Muscle of leg (tissue), 11 donors: ENCODE measurements around the gene RRP8. TPM values are rescaled to one million over a fixed set of nuclear protein-coding genes. Genes with fewer than 3 reads are reported as not detected.

Source experiments
- DNase-seq: peaks from one replicate; pipeline ENCODE4 v3.0.0; 2013
- H3K27ac ChIP-seq: one replicate; pipeline ENCODE4 v1.5.1; 2013; ENCODE audit warnings: mild to moderate bottlenecking, low read length, control low read depth
- H3K27me3 ChIP-seq: one replicate; pipeline ENCODE4 v1.6.1; 2013; ENCODE audit warnings: low read length; ENCODE audit not compliant: control insufficient read depth, insufficient read depth
- H3K36me3 ChIP-seq: one replicate; pipeline ENCODE4 v1.6.1; 2013; ENCODE audit warnings: low read length; ENCODE audit not compliant: control insufficient read depth, insufficient read depth
- H3K4me1 ChIP-seq: one replicate; pipeline ENCODE4 v1.6.1; 2013; ENCODE audit warnings: low read length; ENCODE audit not compliant: control insufficient read depth, insufficient read depth
- H3K4me3 ChIP-seq: one replicate; pipeline ENCODE4 v1.5.1; 2013; ENCODE audit warnings: low read length, control low read depth
- H3K9me3 ChIP-seq: replicated peaks from 2 replicates; pipeline ENCODE4 v1.6.1; 2013; ENCODE audit warnings: low read depth, low read length; ENCODE audit not compliant: control insufficient read depth
- whole genome bisulfite sequencing: methylation state at CpG from one replicate; pipeline ENCODE4 v1.1.5; 2013; ENCODE audit warnings: missing lambda C conversion rate; ENCODE audit not compliant: insufficient coverage; 5-methylcytosine and 5-hydroxymethylcytosine counted together
- polyA plus RNA-seq, 8 donors: library from polyadenylated mRNA; unstranded; fragments of 120-200 nt; gene quantifications; one replicate each; pipeline versions ENCODE4 v1.2.1 to v1.2.3, GENCODE V29; 2013; ENCODE audit warnings: inconsistent platforms in 1 of 8, low replicate concordance in 1 of 8; ENCODE audit not compliant: insufficient read length in 8 of 8, insufficient read depth in 1 of 8
- total RNA-seq: library from RNA; stranded (reverse); fragments of 120-200 nt; gene quantifications from one replicate; pipeline ENCODE4 v1.2.4, GENCODE V29; 2013

The RRP8 gene
- total and polyA plus RNA-seq, 9 donors, result 16.7 to 24.3 (median 19.1) TPM

- Histone ChIP-seq H3K36me3 (peaks cover 90% of the 10 kb centered on the region), H3K27ac (no peak overlapping the region), H3K4me3 (no peak overlapping the region), H3K27me3 (no peaks in the 10 kb centered on the region), H3K9me3 (no peaks in the 10 kb centered on the region), H3K4me1 (peaks cover 3% of the 10 kb centered on the region)
- DNase-seq, result no peak
- WGBS, result 87% methylated on average over 18 of the region's 19 CpGs
These were observed 23.8 kb upstream of the RRP8 start for GRCh38 chr11:6626971-6627761.

- Histone ChIP-seq H3K4me3 (no peak overlapping the region), H3K4me1 (peaks cover 3% of the 10 kb centered on the region), H3K27ac (no peak overlapping the region), H3K36me3 (peaks cover 83% of the 10 kb centered on the region), H3K9me3 (no peaks in the 10 kb centered on the region), H3K27me3 (no peaks in the 10 kb centered on the region)
- peak; percentile 7 for DNase-seq
- WGBS, result 82% methylated on average over 17 of the region's 17 CpGs
These were observed 22.5 kb upstream of the RRP8 start for GRCh38 chr11:6625832-6626420.

- H3K36me3 ChIP-seq, result peaks cover 78% of the 10 kb centered on the region
- 83% methylated on average over 10 of the region's 12 CpGs for WGBS
These were observed 21.9 kb upstream of the RRP8 start for GRCh38 chr11:6625156-6625831.

GRCh38 chr11:6623391-6624363 is 20.3 kb upstream of the RRP8 start:
- Histone ChIP-seq H3K4me3 (no peak overlapping the region), H3K36me3 (peaks cover 64% of the 10 kb centered on the region), H3K4me1 (peaks cover 10% of the 10 kb centered on the region), H3K27me3 (no peaks in the 10 kb centered on the region), H3K27ac (no peak overlapping the region), H3K9me3 (no peaks in the 10 kb centered on the region)
- WGBS, result 83% methylated on average over 28 of the region's 31 CpGs
- peak; percentile 12 for DNase-seq

More at GRCh38 chr11:6625156-6625831, 21.9 kb upstream of the RRP8 start:
- no peak overlapping the region for H3K27ac ChIP-seq
- no peak overlapping the region for H3K4me3 ChIP-seq
- H3K27me3 ChIP-seq, result no peaks in the 10 kb centered on the region
- peak; percentile 12 for DNase-seq
- H3K9me3 ChIP-seq, result no peaks in the 10 kb centered on the region
- H3K4me1 ChIP-seq, result peaks cover 3% of the 10 kb centered on the region

DNA sequence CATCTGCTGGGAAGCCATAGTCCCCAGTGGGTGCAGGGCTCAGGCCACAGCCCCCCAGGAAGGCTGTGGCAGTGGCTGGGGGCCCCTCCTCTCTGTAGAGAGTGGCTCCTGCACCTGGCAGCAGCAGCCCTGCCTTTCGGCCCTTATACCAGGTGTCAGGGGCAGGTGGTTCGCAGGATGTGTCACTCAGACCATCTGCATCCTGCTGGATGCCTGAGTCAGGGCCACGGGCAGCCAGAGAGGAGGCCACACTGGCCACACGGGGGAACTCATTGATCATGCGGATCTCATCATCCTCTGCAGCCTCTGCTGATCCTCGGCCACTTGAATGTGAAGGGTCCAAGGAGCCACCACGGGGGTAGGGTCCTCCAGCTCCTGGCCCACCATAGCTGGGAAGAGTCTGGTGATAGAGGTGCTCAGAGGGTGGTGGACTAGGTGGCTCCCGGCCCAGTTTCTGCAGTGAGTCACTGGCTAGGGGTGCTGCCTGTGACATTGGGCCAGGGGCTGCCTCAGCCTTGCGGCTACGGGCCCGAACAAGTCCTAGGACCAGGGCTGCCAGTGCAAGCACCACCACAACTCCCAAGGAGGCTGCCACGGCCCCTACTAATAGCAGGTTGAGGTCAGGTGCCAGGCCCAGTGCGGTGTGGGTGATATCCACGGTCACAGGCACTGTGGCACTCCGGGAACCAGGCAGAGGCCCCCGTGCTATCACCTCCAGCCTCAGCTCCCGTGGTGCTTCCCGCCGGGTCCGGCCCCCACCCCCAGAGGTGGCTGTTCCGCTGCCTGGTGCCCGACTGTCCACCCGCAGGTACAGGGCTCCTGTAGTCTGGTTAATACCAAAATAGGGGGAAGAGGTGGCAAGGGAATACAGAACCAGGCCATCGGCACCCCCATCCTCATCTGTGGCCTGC is 19.1 kb upstream of the RRP8 start:
- DNase-seq, result peak; percentile 35
- Histone ChIP-seq H3K27ac (no peak overlapping the region), H3K9me3 (no peaks in the 10 kb centered on the region), H3K4me3 (no peak overlapping the region), H3K27me3 (no peaks in the 10 kb centered on the region), H3K36me3 (peaks cover 59% of the 10 kb centered on the region), H3K4me1 (peaks cover 20% of the 10 kb centered on the region)
- WGBS, result 74% methylated on average over 13 of the region's 24 CpGs

DNA sequence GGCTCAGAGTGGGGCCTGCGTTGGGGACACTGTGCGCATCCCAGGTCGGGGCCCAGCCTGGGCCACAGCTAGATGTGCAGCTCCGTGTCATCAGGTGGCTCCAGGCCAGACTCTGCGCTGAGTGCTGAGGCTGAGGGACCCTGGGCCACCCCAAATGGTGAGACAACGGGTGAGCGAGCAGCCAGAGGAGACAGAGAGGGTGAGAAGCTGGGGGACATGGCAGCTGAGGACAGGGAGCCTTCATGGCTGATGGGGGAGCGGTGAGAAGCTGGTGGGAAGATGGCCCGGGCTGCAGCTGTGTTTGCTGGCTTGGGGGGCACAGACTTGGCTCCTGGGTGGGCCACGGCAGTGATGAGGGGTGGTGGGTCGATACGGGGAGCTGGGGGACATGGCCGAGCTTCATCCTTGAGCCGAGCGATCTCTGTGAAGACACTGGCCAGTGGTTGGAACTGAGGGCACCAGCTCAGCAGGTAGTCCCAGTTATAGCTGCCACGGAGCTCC is 18.3 kb upstream of the RRP8 start:
- Histone ChIP-seq H3K27me3 (no peaks in the 10 kb centered on the region), H3K4me1 (peaks cover 19% of the 10 kb centered on the region), H3K36me3 (peaks cover 54% of the 10 kb centered on the region)

GRCh38 chr11:6620636-6621035 is 17.2 kb upstream of the RRP8 start:
- Histone ChIP-seq H3K4me1 (peaks cover 19% of the 10 kb centered on the region), H3K27ac (no peak overlapping the region), H3K9me3 (no peaks in the 10 kb centered on the region), H3K27me3 (no peaks in the 10 kb centered on the region), H3K36me3 (peaks cover 53% of the 10 kb centered on the region), H3K4me3 (no peak overlapping the region)
- peak; percentile 19 for DNase-seq
- WGBS, result 75% methylated on average over 1 of the region's 1 CpG

More for the DNA sequence above, 18.3 kb upstream of the RRP8 start:
- Histone ChIP-seq H3K4me3 (no peak overlapping the region), H3K27ac (no peak overlapping the region), H3K9me3 (no peaks in the 10 kb centered on the region)
- 79% methylated on average over 15 of the region's 16 CpGs for WGBS
- peak; percentile 36 for DNase-seq

DNA sequence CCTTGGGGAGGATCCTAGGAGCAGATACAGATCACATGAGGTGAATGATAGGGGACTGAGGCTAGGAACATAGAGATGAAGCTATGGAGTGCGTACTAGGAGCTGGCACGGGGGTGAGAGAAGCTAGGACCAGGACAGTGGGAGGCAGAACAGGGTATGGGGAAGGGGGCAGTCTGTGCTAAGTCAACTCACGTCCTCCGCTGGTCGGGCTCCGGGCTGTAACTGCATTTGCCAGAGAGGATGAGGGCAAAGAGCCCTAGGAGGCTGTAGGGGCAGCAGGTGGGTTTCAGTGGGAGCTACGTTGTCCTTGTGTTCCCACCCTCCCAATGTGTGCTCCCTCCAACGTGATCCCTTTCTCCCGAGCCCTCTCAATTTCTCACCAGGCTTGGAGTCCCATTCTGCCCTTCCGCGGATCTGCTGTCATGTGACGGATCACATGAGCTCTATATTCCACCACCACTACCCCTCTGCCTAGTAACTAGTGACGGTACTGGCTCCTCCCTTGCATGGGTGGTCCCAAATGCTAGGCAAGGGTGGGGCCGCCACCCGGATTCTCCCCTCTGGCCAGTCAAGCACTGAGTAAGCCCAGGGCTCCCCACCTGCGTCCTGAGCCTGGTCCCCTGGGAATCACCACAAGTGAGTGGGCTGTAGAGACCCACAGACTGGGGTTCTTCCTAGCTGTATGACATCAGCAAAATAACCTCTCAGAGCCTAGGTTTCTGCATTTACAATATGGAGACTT is 15.8 kb upstream of the RRP8 start, which contains the start of gene TPP1:
TSS of gene TPP1 (minus strand) at position 419 of the 742 bp plus-strand sequence. CDS start at position 397, 22 bp downstream.
- H3K4me1 ChIP-seq, result peaks cover 19% of the 10 kb centered on the region
- peaks cover 49% of the 10 kb centered on the region for H3K36me3 ChIP-seq
- WGBS, result 0% methylated on average over 11 of the region's 16 CpGs

More for the DNA sequence above, 15.8 kb upstream of the RRP8 start, which contains the start of gene TPP1:
- Histone ChIP-seq H3K4me3 (peak within 1 kb of the TSS; percentile 84), H3K9me3 (no peaks in the 10 kb centered on the region), H3K27me3 (no peaks in the 10 kb centered on the region), H3K27ac (peak within 1 kb of the TSS; percentile 88)
- DNase-seq, result peak; percentile 98
